ENCODE measurements around the gene H3-3A.

The H3-3A gene

DNA sequence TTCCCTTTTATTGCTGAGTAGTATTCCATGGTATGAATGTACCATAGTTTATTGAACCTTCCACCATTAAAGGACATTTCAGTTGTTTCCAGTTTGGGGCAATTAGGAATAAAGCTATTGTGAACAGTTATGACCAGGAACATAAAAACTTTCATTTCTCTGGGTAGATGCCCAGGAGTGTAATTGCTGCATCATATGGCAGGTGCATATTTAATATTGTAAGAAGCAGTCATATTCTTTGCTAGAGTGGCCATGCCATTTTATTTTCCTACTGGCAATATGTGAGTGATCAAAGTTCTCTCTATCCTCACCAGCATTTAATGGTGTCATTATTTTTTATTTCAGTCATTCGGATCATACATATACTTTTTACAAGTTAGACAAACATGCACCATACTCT is 23.9 kb upstream of the H3-3A start:
- TF ChIP-seq, protein P1, sequence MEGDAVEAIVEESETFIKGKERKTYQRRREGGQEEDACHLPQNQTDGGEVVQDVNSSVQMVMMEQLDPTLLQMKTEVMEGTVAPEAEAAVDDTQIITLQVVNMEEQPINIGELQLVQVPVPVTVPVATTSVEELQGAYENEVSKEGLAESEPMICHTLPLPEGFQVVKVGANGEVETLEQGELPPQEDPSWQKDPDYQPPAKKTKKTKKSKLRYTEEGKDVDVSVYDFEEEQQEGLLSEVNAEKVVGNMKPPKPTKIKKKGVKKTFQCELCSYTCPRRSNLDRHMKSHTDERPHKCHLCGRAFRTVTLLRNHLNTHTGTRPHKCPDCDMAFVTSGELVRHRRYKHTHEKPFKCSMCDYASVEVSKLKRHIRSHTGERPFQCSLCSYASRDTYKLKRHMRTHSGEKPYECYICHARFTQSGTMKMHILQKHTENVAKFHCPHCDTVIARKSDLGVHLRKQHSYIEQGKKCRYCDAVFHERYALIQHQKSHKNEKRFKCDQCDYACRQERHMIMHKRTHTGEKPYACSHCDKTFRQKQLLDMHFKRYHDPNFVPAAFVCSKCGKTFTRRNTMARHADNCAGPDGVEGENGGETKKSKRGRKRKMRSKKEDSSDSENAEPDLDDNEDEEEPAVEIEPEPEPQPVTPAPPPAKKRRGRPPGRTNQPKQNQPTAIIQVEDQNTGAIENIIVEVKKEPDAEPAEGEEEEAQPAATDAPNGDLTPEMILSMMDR (IDR thresholded peaks at IDR 0.05): no peak

DNA sequence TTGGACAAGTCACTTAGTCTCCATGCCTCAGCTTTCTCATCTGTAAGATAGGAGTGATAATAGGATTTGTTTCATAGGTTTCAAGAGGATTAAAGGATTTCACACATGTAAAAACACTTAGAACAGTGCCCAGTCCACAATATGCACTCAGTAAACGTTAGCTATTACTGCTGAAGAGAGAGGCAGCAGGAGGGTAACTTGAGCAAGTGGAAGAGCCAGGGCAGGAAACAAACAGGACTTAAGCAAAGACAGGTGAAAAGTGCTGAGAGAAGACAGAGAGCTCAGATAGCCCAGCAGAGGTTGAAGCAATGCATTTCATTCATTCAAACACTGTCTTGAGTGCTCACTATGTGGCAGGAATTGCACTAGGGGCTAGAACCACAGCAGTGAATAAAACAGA is 21.1 kb upstream of the H3-3A start:
- TF ChIP-seq, protein P1 (IDR thresholded peaks at IDR 0.05): no peak

DNA sequence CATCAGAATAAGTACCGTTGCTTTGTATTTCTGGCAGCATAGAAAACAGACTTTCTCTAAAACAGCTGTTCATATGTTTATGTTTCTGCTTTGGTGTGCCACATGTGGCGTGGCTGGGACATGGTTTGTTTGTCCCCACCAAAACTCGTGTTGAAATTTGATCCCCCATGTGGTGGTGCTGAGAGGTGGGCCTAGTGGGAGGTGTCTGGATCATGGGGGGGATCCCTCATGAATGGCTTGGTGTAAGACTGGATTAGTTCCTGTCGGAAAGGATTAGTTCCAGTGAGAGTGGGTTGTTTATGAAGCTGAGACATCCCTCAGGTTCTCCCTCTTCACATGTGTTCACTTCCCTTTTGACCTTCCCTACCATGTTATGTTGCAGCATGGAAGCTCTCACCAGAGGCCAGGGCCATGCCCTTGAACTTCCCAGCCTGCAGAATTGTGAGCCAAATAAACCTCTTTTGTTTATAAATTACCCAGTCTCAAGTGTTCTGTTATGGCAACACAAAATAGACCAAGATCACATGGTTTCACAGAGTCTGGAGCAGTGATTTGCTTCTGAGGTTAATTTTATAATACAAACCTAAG is 17.9 kb upstream of the H3-3A start:
- TF ChIP-seq, protein P1 (IDR thresholded peaks at IDR 0.05): no peak

DNA sequence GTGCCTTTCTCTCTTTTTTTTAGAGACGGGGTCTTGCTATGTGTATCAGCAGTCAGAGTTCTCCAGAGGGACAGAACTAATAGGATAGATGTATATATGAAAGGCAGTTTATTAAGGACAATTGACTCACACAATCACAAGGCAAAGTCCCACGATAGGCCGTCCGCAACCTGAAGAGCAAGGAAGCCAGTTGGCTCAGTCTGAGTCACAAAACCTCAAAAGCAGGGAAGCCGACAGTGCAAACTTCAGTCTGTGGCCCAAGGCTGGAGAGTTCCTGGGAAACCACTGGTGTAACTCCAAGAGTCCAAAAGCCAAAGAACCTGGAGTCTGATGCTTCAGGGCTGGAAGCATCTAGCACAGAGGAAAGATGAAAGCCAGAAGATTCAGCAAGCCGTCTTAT is 16.3 kb upstream of the H3-3A start:
- TF ChIP-seq, protein P1 (IDR thresholded peaks at IDR 0.05): no peak

DNA sequence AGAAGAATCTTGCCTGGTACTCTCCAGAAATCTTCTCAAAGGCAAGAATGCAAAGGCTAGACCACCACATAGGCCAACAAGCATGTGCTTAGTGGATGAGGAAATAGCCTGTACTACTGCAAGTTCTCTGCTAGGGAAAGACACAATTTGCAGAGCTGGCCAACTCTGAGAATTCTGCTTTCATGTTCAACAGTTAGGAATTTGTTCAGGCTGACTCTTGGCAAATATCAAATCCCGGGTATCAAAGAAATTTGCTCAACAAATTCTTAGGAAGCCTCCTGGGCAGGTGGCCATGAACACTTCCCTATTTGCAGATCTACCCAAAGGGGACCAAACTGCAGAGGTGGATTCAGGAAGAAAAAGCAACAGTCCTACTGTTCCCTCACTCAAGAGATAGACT is 15.0 kb upstream of the H3-3A start:
- TF ChIP-seq, protein P1 (IDR thresholded peaks at IDR 0.05): no peak

DNA sequence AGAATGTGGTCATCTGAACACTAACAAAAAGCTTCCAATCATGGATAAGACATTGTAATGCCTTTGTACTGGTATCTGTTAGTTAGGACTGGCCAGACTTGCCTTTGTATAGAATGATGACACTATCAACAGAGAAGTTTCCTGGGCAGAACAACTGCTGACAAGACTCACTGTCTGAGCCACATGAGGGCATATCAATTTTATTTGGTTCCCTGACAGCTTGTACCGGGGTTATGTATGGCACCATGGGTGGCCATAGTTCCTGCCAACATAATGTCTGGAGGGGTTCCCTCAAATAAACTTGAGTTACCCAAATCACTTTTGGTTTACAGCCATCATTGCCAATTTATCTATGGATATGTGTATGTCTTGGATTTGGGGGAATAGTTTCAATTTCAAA is 13.6 kb upstream of the H3-3A start:
- TF ChIP-seq, protein P1 (IDR thresholded peaks at IDR 0.05): no peak

DNA sequence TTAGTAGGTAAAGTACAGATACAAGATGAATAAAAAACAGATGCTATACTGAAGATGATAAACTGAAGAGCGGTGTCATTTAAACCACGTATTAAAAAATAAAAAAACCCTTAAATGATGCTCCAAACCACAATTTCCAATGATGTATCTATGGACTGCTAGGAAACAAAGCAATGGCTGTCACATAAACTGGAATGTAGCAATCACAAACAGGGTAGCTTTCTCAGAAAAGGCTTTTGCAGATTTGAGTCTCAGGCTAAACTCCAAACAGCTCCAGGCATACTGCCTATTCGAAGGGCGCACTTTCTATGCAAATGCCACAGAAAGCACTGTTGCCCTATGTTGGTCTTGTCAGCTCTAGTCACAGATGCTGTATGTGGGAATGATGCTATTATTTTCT is 12.4 kb upstream of the H3-3A start:
- TF ChIP-seq, protein P1 (IDR thresholded peaks at IDR 0.05): no peak

DNA sequence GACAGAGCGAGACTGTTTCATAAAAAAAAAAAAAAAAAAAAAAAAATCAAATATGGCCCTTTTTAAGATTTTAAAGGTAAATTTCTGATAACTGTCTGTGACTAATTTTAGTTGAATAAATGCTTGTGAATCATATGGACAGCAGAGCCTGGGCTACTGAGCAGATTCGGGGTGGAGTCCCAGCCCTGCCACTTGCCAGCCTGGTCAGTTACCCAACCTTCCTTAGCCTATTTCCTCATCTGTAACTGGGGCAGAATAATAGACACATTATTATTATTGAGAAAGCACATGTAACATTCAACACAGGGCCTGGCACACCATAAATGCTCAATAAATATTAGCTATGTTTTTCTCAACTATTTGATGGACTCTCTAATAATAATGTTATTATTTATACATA is 11.2 kb upstream of the H3-3A start:
- TF ChIP-seq, protein P1 (IDR thresholded peaks at IDR 0.05): no peak

Measured in LNCAP (cell line).